HG03521 (cell line): ENCODE data around the gene RFXANK.
"Not testable (repeated sequence)": the region's sequence is repeated elsewhere in the genome, so short reads cannot be mapped to it uniquely, and the experiment has no call there.

Experiments used
- ATAC-seq: cut with Tn5 transposase; IDR thresholded peaks from one replicate; pipeline ENCODE4 v1.9.1; 2021; ENCODE audit warnings: mild to moderate bottlenecking, moderate library complexity; ENCODE audit not compliant: unreplicated experiment

Gene RFXANK

DNA sequence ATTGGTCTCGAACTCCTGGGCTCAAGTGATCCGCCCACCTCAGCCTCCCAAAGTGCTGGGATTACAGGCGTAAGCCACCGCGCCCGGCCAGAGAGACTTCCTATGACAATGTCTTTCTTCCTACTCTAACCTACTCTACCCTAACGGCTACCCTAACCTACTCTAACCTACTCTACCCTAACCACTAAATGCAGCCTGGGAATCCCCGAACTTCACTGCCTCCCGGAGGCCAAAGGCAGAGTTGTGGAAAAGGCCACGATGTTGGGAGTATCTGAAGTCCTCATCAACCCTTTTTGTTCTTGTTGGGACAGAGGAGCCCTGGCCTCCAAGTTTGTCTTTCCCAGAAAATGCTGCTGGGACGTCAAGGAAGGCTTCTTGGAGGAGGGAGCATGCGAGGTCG lies 12.1 kb downstream of the RFXANK start:
- ATAC-seq = no peak

GRCh38 chr19:19205416-19206410 lies 13.7 kb downstream of the RFXANK start:
- ATAC-seq = no peak

- no peak for ATAC-seq
Measured at GRCh38 chr19:19206938-19207337, 14.9 kb downstream of the RFXANK start.

DNA sequence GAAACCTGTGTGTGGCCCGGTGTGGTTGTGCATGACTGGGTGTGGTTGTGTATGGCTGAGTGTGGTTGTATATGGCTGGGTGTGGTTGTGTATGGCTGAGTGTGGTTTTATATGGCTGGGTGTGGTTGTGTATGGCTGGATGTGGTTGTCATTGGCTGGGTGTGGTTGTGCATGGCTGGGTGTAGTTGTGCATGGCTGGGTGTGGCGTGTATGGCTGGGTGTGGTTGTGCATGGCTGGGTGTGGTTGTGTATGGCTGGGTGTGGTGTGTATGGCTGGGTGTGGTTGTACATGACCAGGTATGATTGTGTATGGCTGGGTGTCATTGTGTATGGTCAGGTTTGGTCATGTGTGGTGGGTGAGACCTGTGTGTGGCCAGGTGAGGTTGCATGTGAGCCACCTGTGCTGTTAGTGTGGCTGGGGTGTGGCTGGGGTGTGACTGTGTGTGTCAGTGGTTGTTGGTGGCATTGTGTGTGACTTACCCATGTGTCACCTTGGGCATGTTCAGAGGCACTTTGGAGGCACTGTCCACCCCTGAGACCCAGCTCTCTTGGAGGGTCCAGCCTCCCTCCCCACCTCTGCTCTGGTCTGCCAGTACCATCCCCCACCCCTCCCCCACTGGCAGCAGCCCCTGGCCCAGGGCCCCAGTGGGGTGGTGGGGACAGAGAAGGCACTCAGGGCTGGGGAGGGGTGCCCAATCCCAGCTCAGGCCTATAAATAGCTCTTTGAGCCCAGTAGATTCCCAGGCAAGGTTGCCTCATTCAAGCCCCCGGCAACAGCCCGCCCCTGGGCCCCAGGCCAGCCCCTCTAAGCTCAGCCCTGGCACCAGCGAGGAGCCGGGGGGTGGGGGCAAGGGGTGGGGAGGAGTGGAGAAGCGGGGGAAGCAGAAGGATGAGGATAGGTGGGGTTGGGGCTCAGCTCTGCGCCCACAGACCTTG lies 15.8 kb downstream of the RFXANK start:
- no peak for ATAC-seq

GRCh38 chr19:19209372-19209771 lies 17.3 kb downstream of the RFXANK start:
- no peak for ATAC-seq

- no peak for ATAC-seq
Measured at GRCh38 chr19:19211499-19212420, 19.7 kb downstream of the RFXANK start, which contains the start of gene NCAN. Gene NCAN, plus strand, starts transcription at chr19:19211958. Its CDS starts 4,996 bp downstream, at chr19:19216954.

GRCh38 chr19:19212916-19213315 lies 20.9 kb downstream of the RFXANK start:
- ATAC-seq = no peak

GRCh38 chr19:19213426-19214158 lies 21.5 kb downstream of the RFXANK start:
- no peak for ATAC-seq

- ATAC-seq = no peak
Measured at GRCh38 chr19:19214159-19214490, 22.1 kb downstream of the RFXANK start.

GRCh38 chr19:19214892-19215291 lies 22.8 kb downstream of the RFXANK start:
- ATAC-seq = no peak

DNA sequence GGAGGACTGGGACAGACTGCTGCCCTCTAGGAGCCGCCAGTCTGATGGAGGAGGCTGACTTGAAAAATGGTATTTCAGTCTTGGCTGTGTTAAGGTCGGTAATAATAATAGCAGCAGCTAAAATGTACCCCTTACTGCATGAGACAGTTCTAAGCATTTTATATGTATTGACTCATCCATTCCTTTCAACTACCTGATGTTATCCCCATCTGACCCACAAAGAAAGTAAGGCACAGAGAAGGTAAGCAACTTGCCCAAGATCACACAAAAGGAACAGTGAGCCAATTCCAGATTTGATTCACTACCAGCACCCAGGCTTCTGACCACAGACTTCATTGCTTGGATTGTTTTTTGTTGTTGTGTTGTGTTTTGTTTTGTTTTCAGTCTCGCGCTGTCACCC lies 23.7 kb downstream of the RFXANK start:
- ATAC-seq = no peak

DNA sequence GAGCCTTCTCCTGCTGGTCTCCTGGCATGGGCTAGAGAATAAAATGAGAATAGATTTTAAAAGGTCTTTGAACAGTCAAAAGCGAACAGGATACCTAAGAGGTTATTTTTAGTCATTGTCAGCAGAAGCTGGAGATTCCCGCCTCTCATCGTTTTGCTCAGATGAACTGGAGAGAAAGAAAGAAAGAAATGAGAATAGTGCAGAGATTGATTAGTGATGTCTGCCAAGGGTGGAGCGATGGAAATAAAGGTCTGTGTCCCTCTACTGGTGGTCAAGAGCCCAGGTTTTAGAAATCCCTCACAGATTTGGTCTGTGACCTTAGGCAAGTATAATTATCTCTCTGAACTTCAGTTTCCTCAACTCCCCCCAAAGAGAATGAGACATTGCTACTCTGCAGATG lies 25.0 kb downstream of the RFXANK start:
- no peak for ATAC-seq

DNA sequence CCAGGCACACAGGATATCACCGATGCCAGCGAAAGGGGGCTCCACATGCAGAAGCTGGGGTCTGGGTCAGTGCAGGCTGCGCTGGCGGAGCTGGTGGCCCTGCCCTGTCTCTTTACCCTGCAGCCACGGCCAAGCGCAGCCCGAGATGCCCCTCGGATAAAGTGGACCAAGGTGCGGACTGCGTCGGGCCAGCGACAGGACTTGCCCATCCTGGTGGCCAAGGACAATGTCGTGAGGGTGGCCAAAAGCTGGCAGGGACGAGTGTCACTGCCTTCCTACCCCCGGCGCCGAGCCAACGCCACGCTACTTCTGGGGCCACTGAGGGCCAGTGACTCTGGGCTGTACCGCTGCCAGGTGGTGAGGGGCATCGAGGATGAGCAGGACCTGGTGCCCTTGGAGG lies 26.9 kb downstream of the RFXANK start:
- no peak for ATAC-seq

DNA sequence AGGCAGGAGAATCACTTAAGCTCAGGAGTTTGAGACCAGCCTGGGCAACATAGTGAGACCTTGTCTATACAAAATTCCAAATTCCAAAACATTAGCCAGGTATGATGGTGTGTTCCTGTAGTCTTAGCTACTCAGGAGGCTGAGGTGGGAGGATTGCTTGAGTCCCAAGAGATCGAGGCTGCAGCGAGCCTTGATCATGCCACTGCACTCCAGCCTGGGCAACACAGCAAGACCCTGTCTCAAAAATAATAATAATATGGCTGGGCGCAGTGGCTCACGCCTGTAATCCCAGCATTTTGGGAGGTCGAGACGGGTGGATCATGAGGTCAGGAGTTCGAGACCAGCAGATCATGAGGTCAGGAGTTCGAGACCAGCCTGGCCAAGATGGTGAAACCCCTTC lies 28.9 kb downstream of the RFXANK start:
- ATAC-seq = not testable (repeated sequence)

DNA sequence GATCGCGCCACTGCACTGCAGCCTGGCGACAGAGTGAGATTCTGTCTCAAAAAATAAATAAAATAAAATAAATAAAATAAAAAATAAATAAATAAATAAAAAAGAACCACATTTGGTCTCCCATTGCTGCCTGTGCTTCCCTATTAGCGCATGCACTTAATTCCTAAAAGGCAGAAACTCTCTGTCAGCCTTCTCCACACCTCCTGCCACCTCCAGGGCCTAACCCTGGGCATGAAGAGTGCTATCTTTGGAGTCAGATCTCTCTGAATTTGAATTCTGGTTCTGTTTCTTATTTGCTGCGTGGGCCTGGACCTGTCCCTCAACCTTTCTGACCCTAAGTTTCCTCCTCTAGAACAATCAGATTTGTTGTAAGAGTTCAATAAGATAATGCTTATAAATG lies 31.0 kb downstream of the RFXANK start:
- ATAC-seq = no peak

- no peak for ATAC-seq
Measured at GRCh38 chr19:19223636-19224035, 31.6 kb downstream of the RFXANK start.

DNA sequence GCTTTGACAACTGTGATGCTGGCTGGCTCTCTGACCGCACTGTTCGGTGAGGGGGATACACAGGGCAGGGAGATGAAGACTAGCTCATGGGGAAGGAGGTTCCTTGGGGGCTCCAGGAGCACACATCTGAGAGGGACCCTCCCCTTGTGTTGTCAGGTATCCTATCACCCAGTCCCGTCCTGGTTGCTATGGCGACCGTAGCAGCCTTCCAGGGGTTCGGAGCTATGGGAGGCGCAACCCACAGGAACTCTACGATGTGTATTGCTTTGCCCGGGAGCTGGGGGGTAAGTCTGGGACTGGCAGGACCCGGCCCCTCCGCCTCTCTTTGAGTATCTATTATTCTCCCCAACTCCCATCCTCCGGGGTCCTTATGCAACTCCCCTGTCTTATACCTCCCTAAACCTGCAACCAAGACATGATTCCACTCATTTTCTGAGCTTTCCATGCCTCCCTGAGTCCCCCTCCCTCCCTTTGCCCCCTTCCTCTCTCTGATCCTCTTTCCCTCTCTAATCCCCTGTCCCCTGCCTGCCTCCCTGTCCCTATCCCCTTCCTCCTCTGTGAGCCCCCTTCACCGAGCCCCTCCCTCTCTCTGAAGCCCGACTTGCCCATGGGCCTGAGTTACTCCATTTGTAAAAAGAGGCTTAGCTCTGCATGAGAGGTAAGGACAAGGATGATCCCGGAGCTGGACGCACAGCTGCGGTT lies 32.2 kb downstream of the RFXANK start:
- ATAC-seq = no peak

DNA sequence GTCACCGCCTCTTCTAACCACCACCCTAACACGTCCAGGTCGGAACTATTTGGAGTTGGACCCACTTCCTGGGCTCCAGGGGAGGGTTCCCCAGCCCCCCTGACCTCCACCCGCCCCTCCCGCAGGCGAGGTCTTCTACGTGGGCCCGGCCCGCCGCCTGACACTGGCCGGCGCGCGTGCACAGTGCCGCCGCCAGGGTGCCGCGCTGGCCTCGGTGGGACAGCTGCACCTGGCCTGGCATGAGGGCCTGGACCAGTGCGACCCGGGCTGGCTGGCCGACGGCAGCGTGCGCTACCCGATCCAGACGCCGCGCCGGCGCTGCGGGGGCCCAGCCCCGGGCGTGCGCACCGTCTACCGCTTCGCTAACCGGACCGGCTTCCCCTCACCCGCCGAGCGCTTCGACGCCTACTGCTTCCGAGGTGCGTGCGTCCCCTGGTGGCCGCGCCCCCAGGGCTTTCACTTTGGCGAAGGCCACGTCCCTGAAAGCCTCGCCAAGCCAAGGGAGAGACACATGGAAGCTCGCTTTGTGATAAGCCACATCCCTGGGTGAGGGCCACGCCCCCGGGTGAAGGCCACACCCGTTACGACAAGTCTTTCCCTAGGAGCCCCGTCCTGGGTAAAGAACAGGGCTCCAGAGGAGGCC lies 32.9 kb downstream of the RFXANK start:
- no peak for ATAC-seq

DNA sequence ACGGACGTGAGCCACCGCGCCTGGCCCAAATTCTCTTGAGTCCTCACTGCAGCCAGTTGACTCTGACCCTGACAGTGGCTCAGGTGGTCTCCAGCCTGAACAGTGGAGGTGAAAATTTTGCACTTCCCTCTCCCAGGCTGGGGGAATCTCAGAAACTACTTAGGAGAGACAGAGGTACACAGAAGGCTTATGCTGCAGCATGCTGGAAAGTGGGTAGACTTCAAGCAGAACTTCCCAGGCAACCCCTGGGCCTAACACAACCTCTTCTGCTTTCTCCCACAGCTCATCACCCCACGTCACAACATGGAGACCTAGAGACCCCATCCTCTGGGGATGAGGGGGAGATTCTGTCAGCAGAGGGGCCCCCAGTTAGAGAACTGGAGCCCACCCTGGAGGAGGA lies 34.1 kb downstream of the RFXANK start:
- no peak for ATAC-seq
